Gastroesophageal sphincter (tissue), 2 donors: ENCODE results near the gene MUC6.

ENCODE experiments used
- EP300 ChIP-seq: sonication (generic); formaldehyde crosslinking; IDR thresholded peaks from one replicate; pipeline ENCODE4 v1.6.1; 2017; ENCODE audit warnings: antibody characterized with exemption, mild to moderate bottlenecking
- POLR2A ChIP-seq, 2 donors: fragments of 450-650 bp; IDR thresholded peaks; one replicate each; pipeline ENCODE4 v1.6.1; 2017; ENCODE audit warnings: antibody characterized with exemption in 2 of 2, mild to moderate bottlenecking in 2 of 2, moderate library complexity in 1 of 2

DNA sequence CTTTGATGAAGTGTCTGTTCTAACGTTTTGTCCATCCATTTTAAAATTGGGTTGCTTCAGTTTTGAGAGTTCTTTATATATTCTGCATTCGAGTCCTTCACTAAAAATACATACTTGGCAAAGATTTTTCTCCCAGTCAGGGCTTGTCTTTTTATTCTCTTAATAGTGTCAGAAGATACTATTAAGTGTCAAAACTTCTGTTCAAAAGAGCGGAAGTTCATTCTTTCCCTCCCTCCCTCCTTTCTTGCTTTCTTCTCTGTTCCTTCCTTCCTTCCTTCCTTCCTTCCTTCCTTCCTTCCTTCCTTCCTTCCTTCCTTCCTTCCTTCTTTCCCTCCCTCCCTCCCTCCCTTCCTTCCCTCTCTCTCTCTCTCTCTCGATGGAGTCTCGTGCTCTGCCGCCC, 7.6 kb upstream of the MUC6 start:
- TF ChIP-seq POLR2A (IDR thresholded peaks at IDR 0.05) = no peak
- TF ChIP-seq EP300 = no peak
